ENCODE results near the gene CACNA1A. TPM values are rescaled to one million over a fixed set of nuclear protein-coding genes. Genes with fewer than 3 reads are reported as not detected.

Gene CACNA1A
- total and polyA plus RNA-seq, 2 of the 13 experiments (the other 11 are each of a cell fraction or from before 2014, with no cell fraction given) = not detected

DNA sequence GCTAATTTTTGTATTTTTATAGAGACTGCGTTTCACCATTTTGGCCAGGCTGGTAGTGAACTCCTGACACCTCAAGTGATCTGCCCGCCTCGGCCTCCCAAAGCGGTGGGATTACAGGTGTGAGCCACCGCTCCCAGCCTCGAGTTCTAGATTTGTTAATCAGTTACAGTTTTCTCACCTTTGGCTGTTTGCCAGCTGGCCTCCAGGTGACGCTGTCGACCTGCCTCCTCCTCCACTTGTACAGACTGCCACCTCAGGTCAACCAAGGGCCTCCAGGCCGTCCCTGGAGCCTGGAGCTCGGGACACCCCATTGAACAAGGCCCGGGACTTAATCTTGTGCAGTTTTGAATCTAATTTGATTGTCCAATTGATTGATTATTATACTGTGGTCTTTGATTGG, 310.6 kb downstream of the CACNA1A start (continued):
- TF ChIP-seq, protein P1, sequence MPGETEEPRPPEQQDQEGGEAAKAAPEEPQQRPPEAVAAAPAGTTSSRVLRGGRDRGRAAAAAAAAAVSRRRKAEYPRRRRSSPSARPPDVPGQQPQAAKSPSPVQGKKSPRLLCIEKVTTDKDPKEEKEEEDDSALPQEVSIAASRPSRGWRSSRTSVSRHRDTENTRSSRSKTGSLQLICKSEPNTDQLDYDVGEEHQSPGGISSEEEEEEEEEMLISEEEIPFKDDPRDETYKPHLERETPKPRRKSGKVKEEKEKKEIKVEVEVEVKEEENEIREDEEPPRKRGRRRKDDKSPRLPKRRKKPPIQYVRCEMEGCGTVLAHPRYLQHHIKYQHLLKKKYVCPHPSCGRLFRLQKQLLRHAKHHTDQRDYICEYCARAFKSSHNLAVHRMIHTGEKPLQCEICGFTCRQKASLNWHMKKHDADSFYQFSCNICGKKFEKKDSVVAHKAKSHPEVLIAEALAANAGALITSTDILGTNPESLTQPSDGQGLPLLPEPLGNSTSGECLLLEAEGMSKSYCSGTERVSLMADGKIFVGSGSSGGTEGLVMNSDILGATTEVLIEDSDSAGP (CRISPR knock-in tag; IDR thresholded peaks at IDR 0.05; ENCODE audit: borderline replicate concordance) = no peak
- TF ChIP-seq EP300 (IDR thresholded peaks at IDR 0.05; ENCODE audit: low read depth in 2 of 2, low read length in 2 of 2) (no peak), EP300 (CRISPR knock-in tag; IDR thresholded peaks at IDR 0.05; ENCODE audit: borderline replicate concordance) (no peak), MAFK (conservative IDR thresholded peaks at IDR 0.05 in 1 of 2, IDR thresholded peaks at IDR 0.05 in 1 of 2; ENCODE audit: low read length in 2 of 2) (no peak), TBX3 (IDR thresholded peaks at IDR 0.05; ENCODE audit: borderline replicate concordance) (no peak), MAF1 (CRISPR knock-in tag; IDR thresholded peaks at IDR 0.05; ENCODE audit: borderline replicate concordance) (no peak), ONECUT2 (CRISPR knock-in tag; IDR thresholded peaks at IDR 0.05) (no peak), DPF2 (CRISPR knock-in tag; IDR thresholded peaks at IDR 0.05; ENCODE audit: borderline replicate concordance, low read depth) (no peak), RXRB (CRISPR knock-in tag; IDR thresholded peaks at IDR 0.05; ENCODE audit: borderline replicate concordance) (peak; percentile 84; the same call in 1 of the 2 replicates), ZMYM3 (CRISPR knock-in tag; IDR thresholded peaks at IDR 0.05) (peak; percentile 37; the same call in 1 of the 2 replicates), ZNF280D (CRISPR knock-in tag; IDR thresholded peaks at IDR 0.05) (peak; percentile 39; the same call in 1 of the 2 replicates), ZNF709 (CRISPR knock-in tag; IDR thresholded peaks at IDR 0.05) (no peak), PRDM10 (CRISPR knock-in tag; IDR thresholded peaks at IDR 0.05; ENCODE audit: low read depth) (no peak), MXD4 (CRISPR knock-in tag; IDR thresholded peaks at IDR 0.05) (no peak), PCBP2 (optimal IDR thresholded peaks at IDR 0.05; ENCODE audit: low read depth, low read length, poor library complexity, severe bottlenecking) (no peak), ZNF225 (CRISPR knock-in tag; IDR thresholded peaks at IDR 0.05) (no peak), NCOA2 (CRISPR knock-in tag; IDR thresholded peaks at IDR 0.05) (no peak), CREB1 (IDR thresholded peaks at IDR 0.05) (no peak), CREB1 (CRISPR knock-in tag; IDR thresholded peaks at IDR 0.05) (no peak), YEATS2 (CRISPR knock-in tag; IDR thresholded peaks at IDR 0.05; ENCODE audit: borderline replicate concordance) (no peak; the same call in 1 of the 2 replicates)
- TF ChIP-seq, protein P2, sequence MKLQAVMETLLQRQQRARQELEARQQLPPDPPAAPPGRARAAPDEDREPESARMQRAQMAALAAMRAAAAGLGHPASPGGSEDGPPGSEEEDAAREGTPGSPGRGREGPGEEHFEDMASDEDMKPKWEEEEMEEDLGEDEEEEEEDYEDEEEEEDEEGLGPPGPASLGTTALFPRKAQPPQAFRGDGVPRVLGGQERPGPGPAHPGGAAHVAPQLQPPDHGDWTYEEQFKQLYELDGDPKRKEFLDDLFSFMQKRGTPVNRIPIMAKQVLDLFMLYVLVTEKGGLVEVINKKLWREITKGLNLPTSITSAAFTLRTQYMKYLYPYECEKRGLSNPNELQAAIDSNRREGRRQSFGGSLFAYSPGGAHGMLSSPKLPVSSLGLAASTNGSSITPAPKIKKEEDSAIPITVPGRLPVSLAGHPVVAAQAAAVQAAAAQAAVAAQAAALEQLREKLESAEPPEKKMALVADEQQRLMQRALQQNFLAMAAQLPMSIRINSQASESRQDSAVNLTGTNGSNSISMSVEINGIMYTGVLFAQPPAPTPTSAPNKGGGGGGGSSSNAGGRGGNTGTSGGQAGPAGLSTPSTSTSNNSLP (IDR thresholded peaks at IDR 0.05; ENCODE audit: low read depth, low read length) = no peak

Measured in HepG2 (cell line).